ENCODE measurements around the gene NEK7. TPM values are rescaled to one million over a fixed set of nuclear protein-coding genes. Genes with fewer than 3 reads are reported as not detected.

NEK7 gene
- total RNA-seq, 1 experiment from 2014 or later: 25.2 TPM

DNA sequence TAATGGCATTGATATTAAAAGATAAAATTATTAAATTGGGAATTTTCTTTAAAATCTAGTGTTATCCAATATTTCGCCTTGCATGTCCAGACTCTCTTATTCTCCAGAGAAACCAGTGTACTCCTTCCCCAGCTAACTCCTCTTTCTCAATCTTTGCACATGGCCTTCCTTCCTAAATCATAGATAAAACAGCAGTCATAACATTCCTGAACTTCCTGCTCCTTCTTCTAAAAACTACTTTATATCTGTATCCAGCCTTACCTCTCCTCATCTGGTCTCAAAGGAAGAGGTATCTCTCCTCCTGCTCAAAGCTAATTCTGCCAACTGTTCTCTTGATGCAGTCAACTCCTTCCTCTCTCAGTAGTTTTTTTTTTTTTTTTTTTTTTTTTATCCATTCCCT lies 39.5 kb upstream of the NEK7 start:
- Histone ChIP-seq H3K36me3 (ENCODE audit: low read depth, low read length) (no peaks in the 10 kb centered on the region), H3K9ac (ENCODE audit: low read length) (no peak overlapping the region), H3K9me3 (ENCODE audit: low read length) (no peaks in the 10 kb centered on the region), H3K4me3 (ENCODE audit: low read length) (no peak overlapping the region), H3K27ac (ENCODE audit: low read length) (no peak overlapping the region), H3K9me2 (replicated peaks; ENCODE audit: low read length) (no peaks in the 10 kb centered on the region), H3K4me2 (ENCODE audit: low read length) (no peak overlapping the region), H3K79me2 (ENCODE audit: low read length) (no peaks in the 10 kb centered on the region), H3K4me1 (ENCODE audit: insufficient read depth, low read length) (peaks cover 26% of the 10 kb centered on the region), H4K20me1 (ENCODE audit: low read length) (no peaks in the 10 kb centered on the region), H3K27me3 (ENCODE audit: low read length) (no peaks in the 10 kb centered on the region), H2AFZ (ENCODE audit: low read length) (no peak overlapping the region), H3F3A (ENCODE audit: low read length, unreplicated experiment) (peaks cover 3% of the 10 kb centered on the region)
- intact Hi-C loops (cut with micrococcal nuclease): no loop called here
- no peak for ATAC-seq
- BruUV-seq (replicated peaks): no TSS peak
- ChIA-PET POLR2A (ENCODE audit: unreplicated experiment) (no interaction called here), CTCF (no interaction called here)
- DNase-seq: no peak
- TF ChIP-seq EZH2 (IDR thresholded peaks at IDR 0.05; ENCODE audit: low read length, unreplicated experiment) (no peak), EZH2phosphoT487 (IDR thresholded peaks at IDR 0.05; ENCODE audit: borderline replicate concordance, low read length) (no peak)
- TF ChIP-seq, protein P1, sequence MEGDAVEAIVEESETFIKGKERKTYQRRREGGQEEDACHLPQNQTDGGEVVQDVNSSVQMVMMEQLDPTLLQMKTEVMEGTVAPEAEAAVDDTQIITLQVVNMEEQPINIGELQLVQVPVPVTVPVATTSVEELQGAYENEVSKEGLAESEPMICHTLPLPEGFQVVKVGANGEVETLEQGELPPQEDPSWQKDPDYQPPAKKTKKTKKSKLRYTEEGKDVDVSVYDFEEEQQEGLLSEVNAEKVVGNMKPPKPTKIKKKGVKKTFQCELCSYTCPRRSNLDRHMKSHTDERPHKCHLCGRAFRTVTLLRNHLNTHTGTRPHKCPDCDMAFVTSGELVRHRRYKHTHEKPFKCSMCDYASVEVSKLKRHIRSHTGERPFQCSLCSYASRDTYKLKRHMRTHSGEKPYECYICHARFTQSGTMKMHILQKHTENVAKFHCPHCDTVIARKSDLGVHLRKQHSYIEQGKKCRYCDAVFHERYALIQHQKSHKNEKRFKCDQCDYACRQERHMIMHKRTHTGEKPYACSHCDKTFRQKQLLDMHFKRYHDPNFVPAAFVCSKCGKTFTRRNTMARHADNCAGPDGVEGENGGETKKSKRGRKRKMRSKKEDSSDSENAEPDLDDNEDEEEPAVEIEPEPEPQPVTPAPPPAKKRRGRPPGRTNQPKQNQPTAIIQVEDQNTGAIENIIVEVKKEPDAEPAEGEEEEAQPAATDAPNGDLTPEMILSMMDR (conservative IDR thresholded peaks at IDR 0.05; ENCODE audit: low read depth, low read length): no peak

DNA sequence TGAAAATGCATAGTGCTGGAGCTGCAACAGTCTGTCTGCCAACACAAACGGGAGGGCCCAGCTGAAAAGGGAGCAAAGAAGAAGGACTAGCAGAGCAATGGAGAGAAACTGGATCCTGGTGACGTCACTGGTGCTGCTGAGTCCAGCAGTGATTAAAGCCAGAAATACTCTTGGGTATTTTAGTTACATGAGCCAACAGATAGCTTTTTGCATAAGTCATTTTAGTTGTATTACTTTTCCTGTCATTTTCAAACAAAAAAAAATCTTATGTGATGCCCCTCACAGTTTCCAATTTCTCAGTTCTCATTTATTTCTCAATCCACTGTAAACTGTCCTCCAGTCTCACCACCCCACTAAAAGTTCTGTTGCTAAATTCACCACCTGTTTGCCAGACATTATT lies 38.7 kb upstream of the NEK7 start:
- CTCF ChIA-PET: no interaction called here
- Histone ChIP-seq H3K27me3 (ENCODE audit: low read length) (no peaks in the 10 kb centered on the region), H3K79me2 (ENCODE audit: low read length) (no peaks in the 10 kb centered on the region), H3K27ac (ENCODE audit: low read length) (no peak overlapping the region), H3K9me2 (replicated peaks; ENCODE audit: low read length) (no peaks in the 10 kb centered on the region), H3K9me3 (ENCODE audit: low read length) (no peaks in the 10 kb centered on the region), H3K36me3 (ENCODE audit: low read depth, low read length) (no peaks in the 10 kb centered on the region), H3K9ac (ENCODE audit: low read length) (no peak overlapping the region), H3K4me2 (ENCODE audit: low read length) (no peak overlapping the region), H2AFZ (ENCODE audit: low read length) (no peak overlapping the region), H4K20me1 (ENCODE audit: low read length) (no peaks in the 10 kb centered on the region), H3F3A (ENCODE audit: low read length, unreplicated experiment) (peaks cover 3% of the 10 kb centered on the region), H3K4me1 (ENCODE audit: insufficient read depth, low read length) (peaks cover 32% of the 10 kb centered on the region), H3K4me3 (ENCODE audit: low read length) (no peak overlapping the region)
- DNase-seq (peak; percentile 6), ATAC-seq (no peak)
- intact Hi-C loops (cut with micrococcal nuclease): no loop called here
- POLR2A ChIA-PET (ENCODE audit: unreplicated experiment): no interaction called here
- TF ChIP-seq, protein P1 (conservative IDR thresholded peaks at IDR 0.05; ENCODE audit: low read depth, low read length): no peak
- TF ChIP-seq EZH2 (IDR thresholded peaks at IDR 0.05; ENCODE audit: low read length, unreplicated experiment) (no peak), EZH2phosphoT487 (IDR thresholded peaks at IDR 0.05; ENCODE audit: borderline replicate concordance, low read length) (no peak)
- no TSS peak for BruUV-seq (replicated peaks)

DNA sequence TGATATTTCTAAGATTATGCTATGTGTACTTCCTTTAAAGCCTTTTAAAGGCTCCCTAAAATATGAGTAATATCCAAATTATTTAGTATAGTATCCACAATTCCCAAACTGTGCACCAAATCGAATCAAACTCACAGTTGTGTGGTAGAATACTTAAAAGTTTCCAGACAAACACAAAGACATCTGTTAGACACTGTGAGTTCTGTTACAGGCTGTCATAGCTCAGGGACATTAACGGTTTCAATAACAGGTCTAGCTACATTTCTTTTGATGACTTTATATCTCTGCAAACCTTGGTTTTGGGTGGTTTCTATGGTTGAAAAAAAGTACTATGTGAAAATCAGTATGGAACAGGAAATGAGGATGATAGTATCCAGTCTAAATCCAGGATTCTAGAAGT lies 36.9 kb upstream of the NEK7 start:
- Histone ChIP-seq H2AFZ (ENCODE audit: low read length) (no peak overlapping the region), H3K9me2 (replicated peaks; ENCODE audit: low read length) (no peaks in the 10 kb centered on the region), H3K9ac (ENCODE audit: low read length) (no peak overlapping the region), H3K27me3 (ENCODE audit: low read length) (no peaks in the 10 kb centered on the region), H3K79me2 (ENCODE audit: low read length) (no peaks in the 10 kb centered on the region), H3K27ac (ENCODE audit: low read length) (peak overlapping the region; percentile 54), H3K9me3 (ENCODE audit: low read length) (no peaks in the 10 kb centered on the region), H4K20me1 (ENCODE audit: low read length) (no peaks in the 10 kb centered on the region), H3F3A (ENCODE audit: low read length, unreplicated experiment) (peaks cover 3% of the 10 kb centered on the region), H3K4me1 (ENCODE audit: insufficient read depth, low read length) (peaks cover 37% of the 10 kb centered on the region), H3K36me3 (ENCODE audit: low read depth, low read length) (no peaks in the 10 kb centered on the region), H3K4me3 (ENCODE audit: low read length) (no peak overlapping the region), H3K4me2 (ENCODE audit: low read length) (no peak overlapping the region)
- DNase-seq (peak; percentile 26), ATAC-seq (no peak)
- intact Hi-C loops (cut with micrococcal nuclease): no loop called here
- BruUV-seq (replicated peaks): no TSS peak
- TF ChIP-seq EZH2phosphoT487 (IDR thresholded peaks at IDR 0.05; ENCODE audit: borderline replicate concordance, low read length) (no peak), EZH2 (IDR thresholded peaks at IDR 0.05; ENCODE audit: low read length, unreplicated experiment) (no peak)
- ChIA-PET CTCF (no interaction called here), POLR2A (ENCODE audit: unreplicated experiment) (no interaction called here)

Data from PC-3 (cell line).